Activated effector memory CD4-positive, alpha-beta T cell treated with anti-CD3 and anti-CD28 coated beads, Interleukin-2, amount 50 U/mL, for 16 hours (primary cell): ENCODE results near the gene VTN.

Experiments
- DNase-seq: peaks from one replicate; pipeline ENCODE4 v3.0.0-alpha.2; 2020

Gene VTN

DNA sequence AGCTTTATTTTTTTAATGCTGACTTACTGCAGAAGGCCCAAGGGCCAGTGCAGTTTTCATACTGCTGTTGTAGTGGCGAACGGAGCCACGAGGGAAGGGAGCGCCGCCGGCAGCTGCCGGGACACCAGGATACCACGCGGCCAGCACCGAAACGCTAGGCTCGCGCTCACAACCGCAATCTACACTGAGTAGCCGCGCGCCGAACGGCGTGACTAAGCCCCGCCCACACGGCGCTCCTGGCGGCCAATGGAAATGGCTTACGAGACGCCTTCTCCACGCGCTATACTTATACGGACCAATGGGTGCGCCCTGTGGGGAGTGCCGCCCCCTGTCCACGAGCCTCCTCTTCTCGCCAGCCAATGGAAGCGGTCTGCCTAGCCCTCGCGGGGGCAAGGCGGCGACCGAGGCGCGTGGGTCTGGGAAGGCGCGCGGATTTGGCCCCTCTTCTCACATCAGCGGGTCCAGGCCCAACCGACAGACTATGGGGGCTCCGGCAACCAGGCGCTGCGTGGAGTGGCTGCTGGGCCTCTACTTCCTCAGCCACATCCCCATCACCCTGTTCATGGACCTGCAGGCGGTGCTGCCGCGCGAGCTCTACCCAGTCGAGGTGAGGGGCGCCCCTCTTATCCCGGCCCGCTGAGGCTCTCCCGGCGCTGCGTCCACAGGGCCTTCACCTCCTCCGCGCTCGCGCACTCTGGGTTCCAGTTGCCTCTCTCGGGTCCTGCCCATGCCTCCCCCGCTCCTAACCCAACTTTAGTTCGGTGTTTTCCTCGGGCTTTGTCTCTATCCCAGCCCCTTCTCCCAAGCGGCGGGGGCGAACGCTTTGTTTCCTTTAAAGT, 51.1 kb downstream of the VTN start, which contains the start of gene TMEM97:
Gene TMEM97 (plus strand): TSS at position 442 of the 839 bp plus-strand sequence. CDS start 40 bp downstream, at position 482.
- peak; percentile 98 for DNase-seq

DNA sequence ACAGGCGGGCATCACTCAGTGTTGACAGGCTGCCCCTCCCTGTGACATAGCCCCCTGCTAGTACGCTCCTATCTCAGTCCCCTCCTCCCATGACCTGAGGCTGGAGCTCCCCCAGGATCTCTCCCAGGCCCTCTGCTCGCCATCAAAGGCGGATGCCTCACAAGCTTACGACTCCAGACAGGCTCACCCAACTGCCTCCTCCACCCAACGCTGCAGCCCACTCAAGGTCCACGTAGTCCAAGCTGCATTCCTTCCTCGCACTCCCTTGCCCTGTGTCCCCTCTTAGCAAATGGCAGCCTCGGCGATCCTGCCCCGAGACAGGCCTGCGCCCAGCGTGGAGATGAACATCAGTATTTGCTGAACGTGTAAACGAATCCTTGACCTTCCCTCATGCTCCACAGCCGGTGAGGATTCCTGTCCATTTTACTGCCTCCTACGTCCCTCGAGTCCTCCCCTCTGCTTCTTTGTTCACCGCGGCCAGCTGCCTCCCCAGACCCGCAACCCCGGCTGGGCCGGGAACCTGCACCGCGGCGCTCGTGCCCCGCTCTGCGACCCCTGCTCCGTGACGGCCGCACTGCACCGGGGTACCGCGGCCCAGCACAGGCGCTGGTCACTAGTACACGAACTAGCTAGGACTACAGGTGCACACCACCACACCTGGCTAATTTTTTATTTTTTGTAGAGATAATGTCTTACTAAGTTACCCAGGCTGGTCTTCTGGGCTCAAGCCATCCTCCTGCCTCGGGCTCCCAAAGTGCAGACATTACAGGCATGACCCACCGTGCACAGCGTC, 51.9 kb downstream of the VTN start:
- no peak for DNase-seq
